Common myeloid progenitor, CD34-positive (primary cell): ENCODE results near the gene PRCC.
A peak's percentile ranks its signal among the peaks of the same experiment; 100 is the strongest.

Experiments
- CTCF ChIA-PET: fragments of 350-600 bp; sonication (Branson Sonifier 250); formaldehyde crosslinking; loops from one replicate; lab custom pipeline; 2021; ENCODE audit warnings: antibody characterized with exemption; lab: Charles Lee
- POLR2A ChIA-PET: fragments of 350-600 bp; sonication (Branson Sonifier 250); formaldehyde crosslinking; loops from one replicate; lab custom pipeline; 2021; ENCODE audit warnings: antibody characterized with exemption; lab: Charles Lee
- DNase-seq, 3 donors: peaks; one replicate each; pipeline versions ENCODE4 v3.0.0 to v3.0.0-alpha.2; 2013
- H3K27ac ChIP-seq, 2 experiments: 1 replicate in 1 of 2; 2 replicates in 1 of 2; pipeline ENCODE4 v1.7.0; 2013; ENCODE audit warnings: inconsistent platforms in 2 of 2, low read length in 2 of 2, mild to moderate bottlenecking in 2 of 2, low read depth in 1 of 2, moderate library complexity in 1 of 2; ENCODE audit not compliant: severe bottlenecking in 2 of 2, insufficient read depth in 1 of 2, poor library complexity in 1 of 2
- H3K27me3 ChIP-seq, 5 experiments: replicated peaks in 2 of 5; 1 replicate in 3 of 5; 2 replicates in 2 of 5; pipeline versions ENCODE4 v1.6.1 to v1.7.0; 2013; ENCODE audit warnings: low read length in 4 of 5, mild to moderate bottlenecking in 2 of 5, moderate library complexity in 2 of 5, inconsistent platforms in 1 of 5; ENCODE audit not compliant: insufficient read depth in 5 of 5, control insufficient read depth in 4 of 5
- H3K36me3 ChIP-seq, 4 experiments: 1 replicate in 2 of 4; 2 replicates in 2 of 4; pipeline versions ENCODE4 v1.6.1 to v1.7.0; 2013; ENCODE audit warnings: low read length in 3 of 4, control low read depth in 1 of 4, mild to moderate bottlenecking in 1 of 4; ENCODE audit not compliant: control insufficient read depth in 4 of 4, insufficient read depth in 4 of 4
- H3K4me1 ChIP-seq, 4 experiments: 1 replicate in 3 of 4; 2 replicates in 1 of 4; pipeline versions ENCODE4 v1.6.1 to v1.7.1; 2013; ENCODE audit warnings: low read length in 3 of 4, mild to moderate bottlenecking in 3 of 4, control low read depth in 1 of 4, inconsistent platforms in 1 of 4, moderate library complexity in 1 of 4; ENCODE audit not compliant: control insufficient read depth in 4 of 4, insufficient read depth in 4 of 4; ENCODE audit errors: control extremely low read depth in 1 of 4
- H3K4me3 ChIP-seq, 7 experiments: 1 replicate in 4 of 7; 2 replicates in 3 of 7; pipeline versions ENCODE4 v1.5.1 to v1.7.0; 2013; ENCODE audit warnings: mild to moderate bottlenecking in 7 of 7, low read length in 6 of 7, moderate library complexity in 6 of 7, inconsistent platforms in 2 of 7, low read depth in 2 of 7, control low read depth in 1 of 7; ENCODE audit not compliant: insufficient read depth in 4 of 7, control insufficient read depth in 1 of 7; ENCODE audit errors: extremely low read depth in 1 of 7
- H3K9me3 ChIP-seq, 5 experiments: 1 replicate in 4 of 5; 2 replicates in 1 of 5; pipeline versions ENCODE4 v1.6.1 to v1.7.1; 2013; ENCODE audit warnings: low read length in 4 of 5, mild to moderate bottlenecking in 2 of 5, inconsistent platforms in 1 of 5, low read depth in 1 of 5, moderate library complexity in 1 of 5; ENCODE audit not compliant: control insufficient read depth in 4 of 5, insufficient read depth in 2 of 5; ENCODE audit errors: control extremely low read depth in 1 of 5
- WGBS: methylation state at CpG from one replicate; pipeline ENCODE4 v1.1.5; 2013; ENCODE audit not compliant: insufficient coverage; 5-methylcytosine and 5-hydroxymethylcytosine counted together

PRCC gene

DNA sequence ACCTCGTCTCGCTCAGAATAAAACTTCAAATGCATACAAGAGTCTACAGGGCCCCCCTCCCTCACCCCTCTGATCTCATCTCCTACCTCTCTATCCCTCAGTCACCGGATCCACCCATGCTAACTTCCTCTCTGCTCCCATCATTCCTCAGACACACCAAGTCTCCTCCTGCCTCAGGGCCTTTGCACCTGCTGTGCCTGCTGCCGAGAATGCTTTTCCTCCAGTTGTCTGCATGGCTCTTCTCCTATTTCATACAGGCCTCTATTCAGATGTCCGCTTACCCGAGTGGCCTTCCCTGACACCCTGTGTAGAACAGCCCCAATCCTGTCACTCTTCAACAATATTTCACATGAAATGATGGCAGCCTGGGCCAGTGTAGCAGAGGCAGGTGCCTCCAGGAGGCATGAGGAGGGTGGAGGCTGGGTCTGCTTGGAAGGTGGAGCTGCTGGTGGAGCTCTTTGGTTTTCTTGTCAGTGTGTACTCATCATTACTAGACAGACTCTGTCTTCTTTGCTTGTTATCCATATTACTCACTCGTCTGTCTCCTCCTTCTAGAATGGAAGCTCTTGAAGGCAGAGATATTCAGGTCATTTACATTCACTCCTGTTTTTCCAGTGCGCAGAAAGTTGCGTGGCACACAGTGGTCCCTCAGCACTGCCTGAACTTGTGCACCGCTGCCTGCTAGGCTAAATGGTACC is 45.1 kb downstream of the PRCC start:
- H3K27me3 ChIP-seq: peaks cover 0 to 4% (median 0%) of the 10 kb centered on the region in 5 experiments
- no peak overlapping the region for H3K4me3 ChIP-seq
- ChIA-PET POLR2A (no interaction called here), CTCF (interaction anchor here (0.7 to 7.1 kb wide), 13 partner anchors 8 to 113 kb away, joined by 3 to 64 read pairs (median 4); partner anchors contain the start of gene NTRK1)
- H3K4me1 ChIP-seq: peaks cover 4 to 34% (median 31%) of the 10 kb centered on the region in 4 experiments
- WGBS: 97% methylated on average over 8 of the region's 10 CpGs
- H3K9me3 ChIP-seq: no peaks in the 10 kb centered on the region
- no peak overlapping the region for H3K27ac ChIP-seq
- no peak for DNase-seq
- no peaks in the 10 kb centered on the region for H3K36me3 ChIP-seq

GRCh38 chr1:156813298-156813697 is 46.0 kb downstream of the PRCC start:
- H3K36me3 ChIP-seq: no peaks in the 10 kb centered on the region
- peaks cover 4 to 34% (median 31%) of the 10 kb centered on the region in 4 experiments for H3K4me1 ChIP-seq
- no peak for DNase-seq
- H3K9me3 ChIP-seq: no peaks in the 10 kb centered on the region
- POLR2A ChIA-PET: no interaction called here
- H3K4me3 ChIP-seq: peak overlapping the region; percentile 32 to 74 (median 59)
- no peak overlapping the region for H3K27ac ChIP-seq
- WGBS: 50% methylated on average over 7 of the region's 10 CpGs
- CTCF ChIA-PET: interaction anchor here (0.9 to 7.1 kb wide), 11 partner anchors 9 to 113 kb away, joined by 3 to 64 read pairs (median 6); no protein-coding TSS in a partner anchor
- peaks cover 0 to 4% (median 0%) of the 10 kb centered on the region in 5 experiments for H3K27me3 ChIP-seq

- 11% methylated on average over 47 of the region's 60 CpGs for WGBS
- CTCF ChIA-PET: interaction anchor here (0.7 to 7.1 kb wide), 16 partner anchors 8 to 112 kb away, joined by 3 to 64 read pairs (median 4); no protein-coding TSS in a partner anchor
- POLR2A ChIA-PET: interaction anchor here (1.0 kb wide), 1 partner anchor 13 kb away, joined by 3 read pairs; no protein-coding TSS in a partner anchor
- H3K4me3 ChIP-seq: peak overlapping the region; percentile 32 to 74 (median 59)
- peaks cover 0 to 4% (median 0%) of the 10 kb centered on the region in 5 experiments for H3K27me3 ChIP-seq
- H3K27ac ChIP-seq: no peak overlapping the region
- H3K9me3 ChIP-seq: no peaks in the 10 kb centered on the region
- DNase-seq: peak; percentile 28 to 67 (median 52)
- no peaks in the 10 kb centered on the region for H3K36me3 ChIP-seq
- H3K4me1 ChIP-seq: peaks cover 4 to 34% (median 31%) of the 10 kb centered on the region in 4 experiments
Observed at GRCh38 chr1:156813750-156814570, 46.6 kb downstream of the PRCC start.

DNA sequence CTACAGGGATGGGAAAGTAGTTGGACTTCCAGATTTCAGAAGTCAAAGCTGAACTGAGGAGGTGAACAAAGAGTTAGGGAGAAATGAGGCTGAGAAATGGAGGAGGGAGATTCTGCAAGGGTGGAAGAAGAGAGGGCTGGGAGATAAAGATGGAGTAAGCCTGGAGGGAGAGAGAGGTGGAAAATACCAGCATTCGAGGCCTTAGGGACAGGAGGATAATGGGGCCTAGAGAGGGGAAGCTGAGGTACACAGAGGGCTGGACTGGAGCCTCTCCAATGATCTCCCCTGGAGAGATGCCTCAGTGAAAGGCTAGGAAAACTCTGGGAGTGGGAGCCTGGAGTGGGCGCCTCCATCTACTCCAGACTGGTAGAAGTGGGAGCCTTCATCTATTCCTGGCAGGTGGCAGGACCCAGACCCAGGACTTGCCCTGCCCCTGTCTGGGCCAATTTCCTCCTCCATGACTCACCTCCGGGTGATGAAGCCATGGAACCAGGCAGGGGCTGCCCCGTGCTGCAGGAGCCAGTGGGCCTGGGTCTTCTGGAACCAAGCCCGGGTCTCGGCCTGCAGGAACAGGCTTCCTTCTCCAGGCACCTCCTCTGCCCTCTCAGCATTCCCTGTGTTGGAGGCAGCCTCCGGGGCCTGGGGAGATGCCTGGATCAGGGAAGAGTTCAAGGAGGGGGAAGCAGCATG is 47.4 kb downstream of the PRCC start:
- no peak overlapping the region for H3K4me3 ChIP-seq
- H3K4me1 ChIP-seq: peaks cover 4 to 34% (median 31%) of the 10 kb centered on the region in 4 experiments
- H3K27me3 ChIP-seq: peaks cover 0 to 4% (median 0%) of the 10 kb centered on the region in 5 experiments
- no peaks in the 10 kb centered on the region for H3K36me3 ChIP-seq
- H3K27ac ChIP-seq: no peak overlapping the region
- WGBS: 90% methylated on average over 4 of the region's 7 CpGs
- CTCF ChIA-PET: interaction anchor here (0.7 to 7.1 kb wide), 13 partner anchors 9 to 96 kb away, joined by 3 to 64 read pairs (median 4); partner anchors contain the start of gene NTRK1
- H3K9me3 ChIP-seq: no peaks in the 10 kb centered on the region
- POLR2A ChIA-PET: interaction anchor here (1.0 kb wide), 1 partner anchor 14 kb away, joined by 3 read pairs; no protein-coding TSS in a partner anchor
- DNase-seq: no peak

- no peak overlapping the region for H3K27ac ChIP-seq
- no peak for DNase-seq
- H3K36me3 ChIP-seq: no peaks in the 10 kb centered on the region
- ChIA-PET CTCF (interaction anchor here (1.0 to 7.1 kb wide), 5 partner anchors 9 to 89 kb away, joined by 3 to 64 read pairs (median 5); partner anchors contain the start of gene NTRK1), POLR2A (no interaction called here)
- WGBS: 100% methylated on average over 4 of the region's 5 CpGs
- no peaks in the 10 kb centered on the region for H3K9me3 ChIP-seq
- peaks cover 0 to 4% (median 0%) of the 10 kb centered on the region in 5 experiments for H3K27me3 ChIP-seq
- H3K4me3 ChIP-seq: peak overlapping the region in 1 of 7 experiments; percentile 39
- peaks cover 4 to 34% (median 31%) of the 10 kb centered on the region in 4 experiments for H3K4me1 ChIP-seq
Observed at GRCh38 chr1:156815307-156815826, 48.0 kb downstream of the PRCC start.

GRCh38 chr1:156815961-156816422 is 48.7 kb downstream of the PRCC start:
- ChIA-PET POLR2A (no interaction called here), CTCF (interaction anchor here (0.5 to 7.1 kb wide), 8 partner anchors 8 to 110 kb away, joined by 3 to 64 read pairs (median 4); partner anchors contain the start of gene NTRK1)
- no peak for DNase-seq
- 82% methylated on average over 10 of the region's 10 CpGs for WGBS
- peak overlapping the region in 1 of 2 experiments; percentile 52 for H3K27ac ChIP-seq
- peaks cover 4 to 34% (median 31%) of the 10 kb centered on the region in 4 experiments for H3K4me1 ChIP-seq
- H3K9me3 ChIP-seq: no peaks in the 10 kb centered on the region
- no peaks in the 10 kb centered on the region for H3K36me3 ChIP-seq
- H3K4me3 ChIP-seq: peak overlapping the region in 3 of 7 experiments; percentile 13 to 53 (median 39)
- peaks cover 0 to 4% (median 0%) of the 10 kb centered on the region in 5 experiments for H3K27me3 ChIP-seq
